ENCODE results near the gene STAT1.
A peak's percentile ranks its signal among the peaks of the same experiment; 100 is the strongest.
"Not testable (repeated sequence)": the region's sequence is repeated elsewhere in the genome, so short reads cannot be mapped to it uniquely, and the experiment has no call there.

STAT1 gene

GRCh38 chr2:190980630-190981209, 33.3 kb downstream of the STAT1 start:
- no peak for DNase-seq

- peak; percentile 73 for DNase-seq
Observed at GRCh38 chr2:190979906-190980629, 33.9 kb downstream of the STAT1 start.

- DNase-seq: no peak
Observed at GRCh38 chr2:190978389-190979053, 35.5 kb downstream of the STAT1 start.

- no peak for DNase-seq
Observed at GRCh38 chr2:190977505-190977904, 36.5 kb downstream of the STAT1 start.

GRCh38 chr2:190976521-190976920, 37.5 kb downstream of the STAT1 start:
- DNase-seq: no peak

GRCh38 chr2:190974629-190975361, 39.2 kb downstream of the STAT1 start:
- no peak for DNase-seq

- no peak for DNase-seq
Observed at GRCh38 chr2:190973726-190974628, 40.0 kb downstream of the STAT1 start.

- no peak for DNase-seq
Observed at GRCh38 chr2:190973262-190973661, 40.7 kb downstream of the STAT1 start.

GRCh38 chr2:190972846-190973245, 41.1 kb downstream of the STAT1 start:
- DNase-seq: no peak

GRCh38 chr2:190972213-190972612, 41.8 kb downstream of the STAT1 start:
- DNase-seq: no peak

GRCh38 chr2:190970873-190971506, 43.0 kb downstream of the STAT1 start:
- peak; percentile 45 for DNase-seq

- DNase-seq: no peak
Observed at GRCh38 chr2:190970160-190970559, 43.8 kb downstream of the STAT1 start.

- DNase-seq: no peak
Observed at GRCh38 chr2:190968522-190968921, 45.4 kb downstream of the STAT1 start.

GRCh38 chr2:190965580-190966222, 48.3 kb downstream of the STAT1 start:
- no peak for DNase-seq

- DNase-seq: no peak
Observed at GRCh38 chr2:190964170-190964795, 49.7 kb downstream of the STAT1 start.

- no peak for DNase-seq
Observed at GRCh38 chr2:190963088-190963487, 50.9 kb downstream of the STAT1 start.

- no peak for DNase-seq
Observed at GRCh38 chr2:190961918-190962487, 52.0 kb downstream of the STAT1 start.

- DNase-seq: not testable (repeated sequence)
Observed at GRCh38 chr2:190961117-190961516, 52.9 kb downstream of the STAT1 start.

GRCh38 chr2:190959911-190960788, 53.8 kb downstream of the STAT1 start:
- no peak for DNase-seq

All from hematopoietic multipotent progenitor cell treated with erythropoietin and hydrocortisone succinate and interleukin-3 and kit ligand, for 4 days (in vitro differentiated cells).